Heart left ventricle (tissue), 16 donors: ENCODE results near the gene CEND1. TPM values are rescaled to one million over a fixed set of nuclear protein-coding genes. Genes with fewer than 3 reads are reported as not detected.

ENCODE experiments used
- ATAC-seq, 4 donors: fragments of 200-7000 bp; cut with Tn5 transposase; one replicate each; pipeline ENCODE4 v1.9.1; 2020 to 2022; ENCODE audit warnings: moderate library complexity in 4 of 4, mild to moderate bottlenecking in 3 of 4, moderate number of reproducible peaks in 1 of 4
- DNase-seq, 5 donors: peaks; one replicate each; pipeline ENCODE4 v3.0.0-alpha.2; 2020
- H3K27ac ChIP-seq, 12 donors: fragments of 200-600 bp; sonication (generic) in 4 of 12; one replicate each; pipeline versions ENCODE4 v1.5.0 to v1.8.0; 2016 to 2022; ENCODE audit warnings: mild to moderate bottlenecking in 2 of 12
- H3K27me3 ChIP-seq, 9 donors: fragments of 200-600 bp; sonication (generic) in 2 of 9; one replicate each; pipeline versions ENCODE4 v1.5.1 to v1.8.0; 2016 to 2022; ENCODE audit warnings: mild to moderate bottlenecking in 3 of 9
- H3K36me3 ChIP-seq, 9 donors: fragments of 200-600 bp; sonication (generic) in 2 of 9; one replicate each; pipeline versions ENCODE4 v1.5.0 to v1.8.0; 2018 to 2022; ENCODE audit warnings: mild to moderate bottlenecking in 2 of 9
- H3K4me1 ChIP-seq, 12 donors: fragments of 200-600 bp; sonication (generic) in 4 of 12; one replicate each; pipeline versions ENCODE4 v1.5.0 to v1.8.0; 2016 to 2022; ENCODE audit warnings: mild to moderate bottlenecking in 3 of 12
- H3K4me3 ChIP-seq, 12 donors: fragments of 200-600 bp; sonication (generic) in 4 of 12; one replicate each; pipeline versions ENCODE4 v1.5.0 to v1.8.0; 2017 to 2022; ENCODE audit warnings: mild to moderate bottlenecking in 9 of 12, moderate library complexity in 4 of 12
- H3K9me3 ChIP-seq, 12 donors: fragments of 200-600 bp; sonication (generic) in 4 of 12; one replicate each; pipeline versions ENCODE4 v1.5.0 to v1.8.0; 2016 to 2022; ENCODE audit warnings: mild to moderate bottlenecking in 1 of 12
- CTCF ChIP-seq, 12 donors: fragments of 200-600 bp; sonication (generic) in 4 of 12; IDR thresholded peaks; one replicate each; pipeline versions ENCODE4 v1.5.0 to v1.8.0; 2018 to 2022; ENCODE audit warnings: antibody characterized with exemption in 12 of 12, mild to moderate bottlenecking in 5 of 12
- POLR2A ChIP-seq, 2 donors: fragments of 450-650 bp; IDR thresholded peaks; one replicate each; pipeline ENCODE4 v1.6.1; 2017; ENCODE audit warnings: antibody characterized with exemption in 2 of 2, mild to moderate bottlenecking in 2 of 2, moderate library complexity in 2 of 2
- WGBS, 4 donors: extraction: QIAGEN DNeasy Blood & Tissue Kit in 2 of 4; methylation state at CpG; one replicate each; pipeline versions ENCODE4 v1.1.5 to v1.1.7; 2013 to 2018; 5-methylcytosine and 5-hydroxymethylcytosine counted together
- intact Hi-C, 10 donors: fragments of 100-400 bp; cut with DNase I; formaldehyde crosslinking; loops; one replicate each; pipeline versions ENCODE4 v1.11.1 to v1.14.2; 2022
- long read RNA-seq, 3 donors: library from polyadenylated mRNA; unstranded; transcript quantifications; one replicate each; pipeline ENCODE4 v2.0.0, GENCODE V29; 2020 to 2021
- polyA plus RNA-seq, 2 donors: library from polyadenylated mRNA; stranded (reverse); fragments of 200-250 nt; gene quantifications; one replicate each; pipeline ENCODE4 v1.2.3, GENCODE V29; 2013
- total RNA-seq, 9 donors: library from RNA; depleted of rRNA in 2 of 9; stranded (reverse); fragments of >200 nt in 2 of 9; fragmentation: NEBNext Ultra II Directional in 3 of 9; extraction: Animal tissue kit (Norgen Biotek cat#: 25700) in 3 of 9; gene quantifications; one replicate each; pipeline versions ENCODE4 v1.1.0 to v1.2.4, GENCODE V29; 2016 to 2023
- donor health status: ischemic (EF 13 %, LVEDD 7.1; RV severe dilation, severe dysfunction).
- donor health status: healthy with polysubstance abuse.
- donor health status: DM: no; HTN: yes; CAD: no.
- donor health status: DM: no; HTN: no; CAD: no.
- donor health status: ischemic (EF 25% LVEDD 6.9; RV normal size, moderate dysfunction).
- donor health status: ischemic (EF 25% LVEDD 5.7; RV mildly dilated, moderate dysfunction).
- donor health status: healthy.
- donor health status: DM: yes; HTN: yes; CAD: no.
- donor health status: ischemic (EF 35%, LVEDD 5.7; RV mildly dilated, moderate dysfunction).
- donor health status: nonischemic (EF 11% LVEDD 7.7; RV severe dilation, severe dysfunction).
- donor health status: DM: yes; HTN: yes; CAD: no.
- donor health status: PGD.
- donor health status: ischemic (EF 29% LVEDD 5.4; RV normal size, mild dysfunction).
- donor health status: nonischemic (EF 23%, LVEDD 6.1; RV moderate dilation, normal function).

The CEND1 gene
- total RNA-seq = 1 to 10 TPM in 1 of 9 donors, under 1 TPM in 6, not detected in 2; 0.25 to 1.1 (median 0.37) TPM
- polyA plus RNA-seq = under 1 TPM; 0.46 to 0.50 TPM
- long read RNA-seq, donor 1, partial matches to known transcripts = 0 of 3 reads
- long read RNA-seq, donor 1, other reads (novel, unspliced or antisense) = 1 of 3 reads
- long read RNA-seq, donor 2, partial matches to known transcripts = 1 of 2 reads
- long read RNA-seq, donor 2, other reads (novel, unspliced or antisense) = 0 of 2 reads
- long read RNA-seq, donor 3 = 0 reads

GRCh38 chr11:789943-790342 is at the start of gene CEND1:
Gene CEND1 (minus strand): TSS chr11:790090. CDS start chr11:788576, 1,514 bp downstream.
- Histone ChIP-seq H3K27me3 (peaks cover 0 to 22% (median 7%) of the 10 kb centered on the region in 9 donors), H3K9me3 (no peaks in the 10 kb centered on the region), H3K27ac (no peak within 1 kb of the TSS), H3K4me1 (peaks cover 0 to 13% (median under 1%) of the 10 kb centered on the region in 12 donors), H3K36me3 (peaks cover 0 to 30% (median 0%) of the 10 kb centered on the region in 9 donors), H3K4me3 (peak within 1 kb of the TSS in 6 of 12 donors; percentile 10 to 37 (median 30))
- WGBS, 4 donors = 4 to 40% (median 5%) methylated on average over 4 to 44 of the region's 44 CpGs
- intact Hi-C loops = loop anchor here in 1 of 10 donors (10.0 kb wide), 1 partner anchor 55 kb away; no protein-coding TSS in a partner anchor
- ATAC-seq (peak in 1 of 4 donors; percentile 47), DNase-seq (peak in 1 of 5 donors; percentile 30)
- TF ChIP-seq POLR2A (IDR thresholded peaks at IDR 0.05) = no peak
- no peak for TF ChIP-seq CTCF (IDR thresholded peaks at IDR 0.05)

GRCh38 chr11:839280-839623 is 49.4 kb upstream of the CEND1 start:
- WGBS, 4 donors = 70 to 90% (median 82%) methylated on average over 3 to 5 of the region's 5 CpGs
- H3K4me3 ChIP-seq = no peak overlapping the region

GRCh38 chr11:838441-839279 is 48.8 kb upstream of the CEND1 start:
- 35 to 63% (median 39%) methylated on average over 6 to 17 of the region's 17 CpGs for WGBS, 4 donors
- TF ChIP-seq POLR2A (IDR thresholded peaks at IDR 0.05) = no peak
- peak in 5 of 12 donors; percentile 8 to 33 (median 14) for TF ChIP-seq CTCF (IDR thresholded peaks at IDR 0.05)

More at GRCh38 chr11:839280-839623, 49.4 kb upstream of the CEND1 start:
- Histone ChIP-seq H3K9me3 (no peaks in the 10 kb centered on the region), H3K36me3 (peaks cover 0 to 56% (median 48%) of the 10 kb centered on the region in 9 donors), H3K27me3 (no peaks in the 10 kb centered on the region), H3K4me1 (peaks cover 10 to 82% (median 54%) of the 10 kb centered on the region in 12 donors), H3K27ac (peak overlapping the region in 3 of 12 donors; percentile 30 to 34 (median 31))
- ATAC-seq (no peak), DNase-seq (no peak)
- intact Hi-C loops = no loop called here
- TF ChIP-seq POLR2A (IDR thresholded peaks at IDR 0.05) (no peak), CTCF (IDR thresholded peaks at IDR 0.05) (no peak)

GRCh38 chr11:837990-838307 is 48.1 kb upstream of the CEND1 start:
- Histone ChIP-seq H3K27me3 (no peaks in the 10 kb centered on the region), H3K4me1 (peaks cover 14 to 82% (median 58%) of the 10 kb centered on the region in 12 donors), H3K4me3 (no peak overlapping the region), H3K27ac (peak overlapping the region in 1 of 12 donors; percentile 7), H3K9me3 (no peaks in the 10 kb centered on the region), H3K36me3 (peaks cover 0 to 56% (median 48%) of the 10 kb centered on the region in 9 donors)
- DNase-seq = no peak
- ATAC-seq = no peak
- TF ChIP-seq CTCF (IDR thresholded peaks at IDR 0.05) (no peak), POLR2A (IDR thresholded peaks at IDR 0.05) (no peak)
- intact Hi-C loops = no loop called here
- WGBS, 4 donors = 70 to 72% (median 71%) methylated on average over 8 of the region's 8 CpGs; no CpG with 5 or more reads in 1 of the 4 donors

More at GRCh38 chr11:838441-839279, 48.8 kb upstream of the CEND1 start:
- Histone ChIP-seq H3K36me3 (peaks cover 0 to 56% (median 48%) of the 10 kb centered on the region in 9 donors), H3K4me1 (peaks cover 14 to 82% (median 56%) of the 10 kb centered on the region in 12 donors), H3K4me3 (no peak overlapping the region), H3K27ac (peak overlapping the region in 4 of 12 donors; percentile 30 to 34 (median 32)), H3K27me3 (no peaks in the 10 kb centered on the region), H3K9me3 (no peaks in the 10 kb centered on the region)
- intact Hi-C loops = no loop called here
- ATAC-seq = no peak
- no peak for DNase-seq
